ENCODE measurements around the gene TSHR. TPM values are rescaled to one million over a fixed set of nuclear protein-coding genes. Genes with fewer than 3 reads are reported as not detected.

Gene TSHR
- total RNA-seq, 1 experiment from 2014 or later: not detected

DNA sequence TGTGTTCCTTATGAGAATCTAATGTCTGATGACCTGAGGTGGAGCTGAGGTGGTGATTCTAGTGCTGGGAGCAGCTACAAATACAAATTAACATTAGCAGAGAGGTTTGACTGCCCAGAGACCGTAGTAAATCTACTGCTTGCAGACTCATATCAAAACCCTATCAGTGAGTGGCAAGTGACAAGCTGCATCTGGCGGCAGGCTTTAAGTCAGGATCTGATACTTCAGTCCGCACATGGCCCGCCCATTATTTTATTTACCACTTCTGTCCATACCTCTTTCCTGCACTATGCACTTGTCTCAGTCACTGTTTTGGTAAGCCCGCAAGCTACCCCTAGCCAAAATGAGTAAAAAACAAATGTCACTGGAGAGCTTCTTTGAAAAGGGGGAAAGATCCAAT lies 25.3 kb upstream of the TSHR start (continued):
- TF ChIP-seq, protein P1, sequence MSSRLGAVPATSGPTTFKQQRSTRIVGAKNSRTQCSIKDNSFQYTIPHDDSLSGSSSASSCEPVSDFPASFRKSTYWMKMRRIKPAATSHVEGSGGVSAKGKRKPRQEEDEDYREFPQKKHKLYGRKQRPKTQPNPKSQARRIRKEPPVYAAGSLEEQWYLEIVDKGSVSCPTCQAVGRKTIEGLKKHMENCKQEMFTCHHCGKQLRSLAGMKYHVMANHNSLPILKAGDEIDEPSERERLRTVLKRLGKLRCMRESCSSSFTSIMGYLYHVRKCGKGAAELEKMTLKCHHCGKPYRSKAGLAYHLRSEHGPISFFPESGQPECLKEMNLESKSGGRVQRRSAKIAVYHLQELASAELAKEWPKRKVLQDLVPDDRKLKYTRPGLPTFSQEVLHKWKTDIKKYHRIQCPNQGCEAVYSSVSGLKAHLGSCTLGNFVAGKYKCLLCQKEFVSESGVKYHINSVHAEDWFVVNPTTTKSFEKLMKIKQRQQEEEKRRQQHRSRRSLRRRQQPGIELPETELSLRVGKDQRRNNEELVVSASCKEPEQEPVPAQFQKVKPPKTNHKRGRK (CRISPR knock-in tag; IDR thresholded peaks at IDR 0.05; ENCODE audit: borderline replicate concordance): no peak
- TF ChIP-seq ZBTB21 (CRISPR knock-in tag; IDR thresholded peaks at IDR 0.05; ENCODE audit: borderline replicate concordance) (no peak), FOXP1 (CRISPR knock-in tag; IDR thresholded peaks at IDR 0.05; ENCODE audit: borderline replicate concordance) (no peak), TCF7 (CRISPR knock-in tag; IDR thresholded peaks at IDR 0.05; ENCODE audit: low read depth) (no peak)
- TF ChIP-seq, protein P2, sequence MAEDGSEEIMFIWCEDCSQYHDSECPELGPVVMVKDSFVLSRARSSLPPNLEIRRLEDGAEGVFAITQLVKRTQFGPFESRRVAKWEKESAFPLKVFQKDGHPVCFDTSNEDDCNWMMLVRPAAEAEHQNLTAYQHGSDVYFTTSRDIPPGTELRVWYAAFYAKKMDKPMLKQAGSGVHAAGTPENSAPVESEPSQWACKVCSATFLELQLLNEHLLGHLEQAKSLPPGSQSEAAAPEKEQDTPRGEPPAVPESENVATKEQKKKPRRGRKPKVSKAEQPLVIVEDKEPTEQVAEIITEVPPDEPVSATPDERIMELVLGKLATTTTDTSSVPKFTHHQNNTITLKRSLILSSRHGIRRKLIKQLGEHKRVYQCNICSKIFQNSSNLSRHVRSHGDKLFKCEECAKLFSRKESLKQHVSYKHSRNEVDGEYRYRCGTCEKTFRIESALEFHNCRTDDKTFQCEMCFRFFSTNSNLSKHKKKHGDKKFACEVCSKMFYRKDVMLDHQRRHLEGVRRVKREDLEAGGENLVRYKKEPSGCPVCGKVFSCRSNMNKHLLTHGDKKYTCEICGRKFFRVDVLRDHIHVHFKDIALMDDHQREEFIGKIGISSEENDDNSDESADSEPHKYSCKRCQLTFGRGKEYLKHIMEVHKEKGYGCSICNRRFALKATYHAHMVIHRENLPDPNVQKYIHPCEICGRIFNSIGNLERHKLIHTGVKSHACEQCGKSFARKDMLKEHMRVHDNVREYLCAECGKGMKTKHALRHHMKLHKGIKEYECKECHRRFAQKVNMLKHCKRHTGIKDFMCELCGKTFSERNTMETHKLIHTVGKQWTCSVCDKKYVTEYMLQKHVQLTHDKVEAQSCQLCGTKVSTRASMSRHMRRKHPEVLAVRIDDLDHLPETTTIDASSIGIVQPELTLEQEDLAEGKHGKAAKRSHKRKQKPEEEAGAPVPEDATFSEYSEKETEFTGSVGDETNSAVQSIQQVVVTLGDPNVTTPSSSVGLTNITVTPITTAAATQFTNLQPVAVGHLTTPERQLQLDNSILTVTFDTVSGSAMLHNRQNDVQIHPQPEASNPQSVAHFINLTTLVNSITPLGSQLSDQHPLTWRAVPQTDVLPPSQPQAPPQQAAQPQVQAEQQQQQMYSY (CRISPR knock-in tag; IDR thresholded peaks at IDR 0.05): no peak
- TF ChIP-seq, protein P3, sequence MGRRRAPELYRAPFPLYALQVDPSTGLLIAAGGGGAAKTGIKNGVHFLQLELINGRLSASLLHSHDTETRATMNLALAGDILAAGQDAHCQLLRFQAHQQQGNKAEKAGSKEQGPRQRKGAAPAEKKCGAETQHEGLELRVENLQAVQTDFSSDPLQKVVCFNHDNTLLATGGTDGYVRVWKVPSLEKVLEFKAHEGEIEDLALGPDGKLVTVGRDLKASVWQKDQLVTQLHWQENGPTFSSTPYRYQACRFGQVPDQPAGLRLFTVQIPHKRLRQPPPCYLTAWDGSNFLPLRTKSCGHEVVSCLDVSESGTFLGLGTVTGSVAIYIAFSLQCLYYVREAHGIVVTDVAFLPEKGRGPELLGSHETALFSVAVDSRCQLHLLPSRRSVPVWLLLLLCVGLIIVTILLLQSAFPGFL (CRISPR knock-in tag; IDR thresholded peaks at IDR 0.05; ENCODE audit: borderline replicate concordance): no peak

DNA sequence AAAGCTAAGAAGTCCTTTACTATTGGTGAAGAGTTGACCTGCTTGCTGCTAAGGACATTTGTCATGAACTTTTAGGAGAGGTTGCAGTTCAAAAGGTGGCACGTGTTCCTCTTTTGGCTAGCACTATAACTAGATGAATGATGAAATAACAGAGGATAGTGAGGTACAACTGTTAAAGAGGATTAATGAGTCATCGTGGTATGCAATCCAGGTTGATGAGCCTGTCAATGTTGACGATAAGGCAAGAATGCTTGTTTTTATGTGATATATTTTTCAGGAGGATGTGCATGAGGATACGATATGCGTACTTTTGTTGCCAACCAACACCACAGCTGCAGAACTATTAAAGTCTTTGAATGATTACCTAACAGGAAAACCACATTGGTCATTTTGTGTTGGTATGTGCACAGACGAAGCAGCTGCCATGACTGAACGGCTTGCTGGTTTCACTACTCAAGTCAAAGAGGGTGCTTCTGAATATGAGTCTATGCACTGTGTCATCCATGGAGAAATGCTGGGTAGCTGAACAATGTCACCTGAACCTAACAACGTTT lies 24.5 kb upstream of the TSHR start:
- ChIA-PET CTCF (no interaction called here), POLR2A (no interaction called here)

More for the DNA sequence above, 24.5 kb upstream of the TSHR start:
- no peaks in the 10 kb centered on the region for H3K27me3 Mint-ChIP-seq (ENCODE audit: low read depth)
- ATAC-seq: no peak
- H3K27ac Mint-ChIP-seq: no peak overlapping the region
- TF ChIP-seq, protein P4, sequence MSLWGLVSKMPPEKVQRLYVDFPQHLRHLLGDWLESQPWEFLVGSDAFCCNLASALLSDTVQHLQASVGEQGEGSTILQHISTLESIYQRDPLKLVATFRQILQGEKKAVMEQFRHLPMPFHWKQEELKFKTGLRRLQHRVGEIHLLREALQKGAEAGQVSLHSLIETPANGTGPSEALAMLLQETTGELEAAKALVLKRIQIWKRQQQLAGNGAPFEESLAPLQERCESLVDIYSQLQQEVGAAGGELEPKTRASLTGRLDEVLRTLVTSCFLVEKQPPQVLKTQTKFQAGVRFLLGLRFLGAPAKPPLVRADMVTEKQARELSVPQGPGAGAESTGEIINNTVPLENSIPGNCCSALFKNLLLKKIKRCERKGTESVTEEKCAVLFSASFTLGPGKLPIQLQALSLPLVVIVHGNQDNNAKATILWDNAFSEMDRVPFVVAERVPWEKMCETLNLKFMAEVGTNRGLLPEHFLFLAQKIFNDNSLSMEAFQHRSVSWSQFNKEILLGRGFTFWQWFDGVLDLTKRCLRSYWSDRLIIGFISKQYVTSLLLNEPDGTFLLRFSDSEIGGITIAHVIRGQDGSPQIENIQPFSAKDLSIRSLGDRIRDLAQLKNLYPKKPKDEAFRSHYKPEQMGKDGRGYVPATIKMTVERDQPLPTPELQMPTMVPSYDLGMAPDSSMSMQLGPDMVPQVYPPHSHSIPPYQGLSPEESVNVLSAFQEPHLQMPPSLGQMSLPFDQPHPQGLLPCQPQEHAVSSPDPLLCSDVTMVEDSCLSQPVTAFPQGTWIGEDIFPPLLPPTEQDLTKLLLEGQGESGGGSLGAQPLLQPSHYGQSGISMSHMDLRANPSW (CRISPR knock-in tag; conservative IDR thresholded peaks at IDR 0.05; ENCODE audit: low read depth): no peak
- TF ChIP-seq, protein P5, sequence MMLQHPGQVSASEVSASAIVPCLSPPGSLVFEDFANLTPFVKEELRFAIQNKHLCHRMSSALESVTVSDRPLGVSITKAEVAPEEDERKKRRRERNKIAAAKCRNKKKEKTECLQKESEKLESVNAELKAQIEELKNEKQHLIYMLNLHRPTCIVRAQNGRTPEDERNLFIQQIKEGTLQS (CRISPR knock-in tag; conservative IDR thresholded peaks at IDR 0.05): no peak
- TF ChIP-seq, protein P6, sequence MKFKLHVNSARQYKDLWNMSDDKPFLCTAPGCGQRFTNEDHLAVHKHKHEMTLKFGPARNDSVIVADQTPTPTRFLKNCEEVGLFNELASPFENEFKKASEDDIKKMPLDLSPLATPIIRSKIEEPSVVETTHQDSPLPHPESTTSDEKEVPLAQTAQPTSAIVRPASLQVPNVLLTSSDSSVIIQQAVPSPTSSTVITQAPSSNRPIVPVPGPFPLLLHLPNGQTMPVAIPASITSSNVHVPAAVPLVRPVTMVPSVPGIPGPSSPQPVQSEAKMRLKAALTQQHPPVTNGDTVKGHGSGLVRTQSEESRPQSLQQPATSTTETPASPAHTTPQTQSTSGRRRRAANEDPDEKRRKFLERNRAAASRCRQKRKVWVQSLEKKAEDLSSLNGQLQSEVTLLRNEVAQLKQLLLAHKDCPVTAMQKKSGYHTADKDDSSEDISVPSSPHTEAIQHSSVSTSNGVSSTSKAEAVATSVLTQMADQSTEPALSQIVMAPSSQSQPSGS (CRISPR knock-in tag; IDR thresholded peaks at IDR 0.05; ENCODE audit: borderline replicate concordance, low read depth): no peak
- TF ChIP-seq, protein P7, sequence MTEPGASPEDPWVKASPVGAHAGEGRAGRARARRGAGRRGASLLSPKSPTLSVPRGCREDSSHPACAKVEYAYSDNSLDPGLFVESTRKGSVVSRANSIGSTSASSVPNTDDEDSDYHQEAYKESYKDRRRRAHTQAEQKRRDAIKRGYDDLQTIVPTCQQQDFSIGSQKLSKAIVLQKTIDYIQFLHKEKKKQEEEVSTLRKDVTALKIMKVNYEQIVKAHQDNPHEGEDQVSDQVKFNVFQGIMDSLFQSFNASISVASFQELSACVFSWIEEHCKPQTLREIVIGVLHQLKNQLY (CRISPR knock-in tag; IDR thresholded peaks at IDR 0.05): no peak
- TF ChIP-seq, protein P8, sequence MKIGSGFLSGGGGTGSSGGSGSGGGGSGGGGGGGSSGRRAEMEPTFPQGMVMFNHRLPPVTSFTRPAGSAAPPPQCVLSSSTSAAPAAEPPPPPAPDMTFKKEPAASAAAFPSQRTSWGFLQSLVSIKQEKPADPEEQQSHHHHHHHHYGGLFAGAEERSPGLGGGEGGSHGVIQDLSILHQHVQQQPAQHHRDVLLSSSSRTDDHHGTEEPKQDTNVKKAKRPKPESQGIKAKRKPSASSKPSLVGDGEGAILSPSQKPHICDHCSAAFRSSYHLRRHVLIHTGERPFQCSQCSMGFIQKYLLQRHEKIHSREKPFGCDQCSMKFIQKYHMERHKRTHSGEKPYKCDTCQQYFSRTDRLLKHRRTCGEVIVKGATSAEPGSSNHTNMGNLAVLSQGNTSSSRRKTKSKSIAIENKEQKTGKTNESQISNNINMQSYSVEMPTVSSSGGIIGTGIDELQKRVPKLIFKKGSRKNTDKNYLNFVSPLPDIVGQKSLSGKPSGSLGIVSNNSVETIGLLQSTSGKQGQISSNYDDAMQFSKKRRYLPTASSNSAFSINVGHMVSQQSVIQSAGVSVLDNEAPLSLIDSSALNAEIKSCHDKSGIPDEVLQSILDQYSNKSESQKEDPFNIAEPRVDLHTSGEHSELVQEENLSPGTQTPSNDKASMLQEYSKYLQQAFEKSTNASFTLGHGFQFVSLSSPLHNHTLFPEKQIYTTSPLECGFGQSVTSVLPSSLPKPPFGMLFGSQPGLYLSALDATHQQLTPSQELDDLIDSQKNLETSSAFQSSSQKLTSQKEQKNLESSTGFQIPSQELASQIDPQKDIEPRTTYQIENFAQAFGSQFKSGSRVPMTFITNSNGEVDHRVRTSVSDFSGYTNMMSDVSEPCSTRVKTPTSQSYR (CRISPR knock-in tag; IDR thresholded peaks at IDR 0.05): no peak
- no peak for TF ChIP-seq NFATC4 (CRISPR knock-in tag; IDR thresholded peaks at IDR 0.05)
- TF ChIP-seq RELA (CRISPR knock-in tag; IDR thresholded peaks at IDR 0.05; ENCODE audit: borderline replicate concordance): no peak
- no peak for TF ChIP-seq JUN (CRISPR knock-in tag; IDR thresholded peaks at IDR 0.05)
- no peak for TF ChIP-seq NR1H2 (CRISPR knock-in tag; IDR thresholded peaks at IDR 0.05)
- TF ChIP-seq NR2C2 (CRISPR knock-in tag; IDR thresholded peaks at IDR 0.05): no peak
- TF ChIP-seq ZNF396 (CRISPR knock-in tag; IDR thresholded peaks at IDR 0.05; ENCODE audit: borderline replicate concordance): no peak
- TF ChIP-seq ATF1 (CRISPR knock-in tag; IDR thresholded peaks at IDR 0.05): no peak
- TF ChIP-seq IRF2 (CRISPR knock-in tag; IDR thresholded peaks at IDR 0.05; ENCODE audit: borderline replicate concordance, low read depth): no peak
- TF ChIP-seq ZNF317 (CRISPR knock-in tag; IDR thresholded peaks at IDR 0.05; ENCODE audit: borderline replicate concordance, low read depth): no peak
- TF ChIP-seq SOX15 (CRISPR knock-in tag; IDR thresholded peaks at IDR 0.05): no peak
- no peak overlapping the region for H3K4me3 Mint-ChIP-seq
- no peaks in the 10 kb centered on the region; the same call in 1 of the 2 replicates for H3K36me3 Mint-ChIP-seq
- peaks cover 4% of the 10 kb centered on the region; the same call in 1 of the 2 replicates for H3K9me3 Mint-ChIP-seq
- H3K4me1 Mint-ChIP-seq: peaks cover 8% of the 10 kb centered on the region
- no peak for DNase-seq (ENCODE audit: low spot score)
